Hematopoietic multipotent progenitor cell (in vitro differentiated cells): ENCODE results near the gene PTK7. TPM values are rescaled to one million over a fixed set of nuclear protein-coding genes. Genes with fewer than 3 reads are reported as not detected.
A peak's percentile ranks its signal among the peaks of the same experiment; 100 is the strongest.

Source experiments
- DNase-seq, 3 donors: peaks; one replicate each; pipeline ENCODE4 v3.0.0-alpha.2; 2011 to 2015; ENCODE audit warnings: low read depth in 2 of 3, low spot score in 2 of 3
- total RNA-seq: library from RNA; depleted of rRNA; stranded (reverse); fragments of >200 nt; gene quantifications from one replicate; pipeline ENCODE4 v1.2.3, GENCODE V29; 2012

The PTK7 gene
- total RNA-seq, 1 donor: 63.8 TPM

DNA sequence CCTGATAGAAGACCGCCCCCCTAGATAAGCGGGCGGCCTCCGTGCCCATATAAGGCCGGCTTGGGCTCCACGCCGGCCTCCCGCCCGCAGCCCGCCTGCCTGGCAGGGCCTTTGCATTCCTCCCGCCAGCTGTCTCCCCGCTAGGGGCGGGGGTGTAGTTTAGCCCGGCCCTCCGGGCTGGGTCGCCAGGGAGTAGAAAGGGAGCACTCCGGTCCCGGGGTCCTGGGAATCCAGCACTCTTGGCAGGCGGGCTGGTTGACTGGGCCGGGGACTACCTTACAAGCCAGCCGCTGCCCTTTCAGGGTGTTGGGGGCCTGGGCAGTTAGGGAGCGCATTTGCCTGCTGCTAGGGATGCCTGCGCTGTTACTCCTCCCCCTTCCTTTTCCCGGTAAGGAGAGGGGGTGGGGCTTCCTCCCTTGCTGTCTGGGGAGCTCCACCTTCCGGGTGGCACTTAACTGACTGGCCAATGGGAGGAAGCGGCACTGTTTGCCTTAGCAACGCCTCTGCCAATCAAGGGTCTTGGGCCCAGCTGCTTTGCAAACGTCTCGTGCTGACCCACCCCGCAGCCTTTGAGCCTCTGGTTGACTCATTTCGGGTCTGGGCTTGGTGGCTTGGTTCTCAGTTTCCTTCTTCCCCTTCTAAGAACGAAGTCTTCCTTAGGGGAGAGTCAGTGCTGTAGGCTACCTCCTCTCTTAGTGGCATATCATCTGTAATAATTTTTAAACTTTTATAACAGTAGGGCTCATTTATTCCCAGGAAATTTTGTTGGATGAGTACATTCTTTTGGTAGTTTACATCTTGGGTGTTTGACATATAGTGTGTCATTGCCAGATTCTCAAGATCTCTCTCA, 98.4 kb downstream of the PTK7 start:
- peak; percentile 79 to 98 (median 98) for DNase-seq

DNA sequence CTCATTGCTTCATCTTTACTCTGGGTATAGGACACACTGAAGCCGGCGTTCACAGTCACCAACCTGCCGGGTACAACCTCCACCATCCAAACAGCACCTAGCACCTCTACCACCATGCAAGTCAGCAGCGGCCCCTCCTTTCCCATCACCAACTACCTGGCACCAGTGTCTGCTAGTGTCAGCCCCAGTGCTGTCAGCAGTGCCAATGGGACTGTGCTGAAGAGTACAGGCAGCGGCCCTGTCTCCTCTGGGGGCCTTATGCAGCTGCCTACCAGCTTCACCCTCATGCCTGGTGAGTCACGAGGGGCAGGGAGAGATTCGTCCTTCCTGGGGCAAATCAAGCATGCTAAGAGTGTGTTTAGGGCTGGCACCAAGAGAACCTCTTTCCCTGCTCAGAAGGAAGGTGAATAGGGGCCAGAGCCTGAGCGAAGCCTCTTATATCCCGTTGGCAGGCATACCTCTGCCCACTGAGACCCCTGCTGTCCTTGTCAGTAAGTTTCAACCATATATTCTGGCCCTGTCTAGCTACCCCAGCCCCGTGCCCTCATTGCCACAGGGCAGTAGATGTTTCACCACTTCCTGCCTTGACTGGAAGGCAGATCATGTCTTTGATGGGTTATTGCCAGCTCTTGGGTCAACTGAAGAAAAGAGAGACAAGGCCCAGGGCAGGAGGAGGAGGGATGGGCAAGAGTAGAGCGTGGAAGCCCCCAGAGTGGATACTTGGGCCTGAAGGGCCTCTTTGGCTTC, 99.7 kb downstream of the PTK7 start:
- DNase-seq: no peak

DNA sequence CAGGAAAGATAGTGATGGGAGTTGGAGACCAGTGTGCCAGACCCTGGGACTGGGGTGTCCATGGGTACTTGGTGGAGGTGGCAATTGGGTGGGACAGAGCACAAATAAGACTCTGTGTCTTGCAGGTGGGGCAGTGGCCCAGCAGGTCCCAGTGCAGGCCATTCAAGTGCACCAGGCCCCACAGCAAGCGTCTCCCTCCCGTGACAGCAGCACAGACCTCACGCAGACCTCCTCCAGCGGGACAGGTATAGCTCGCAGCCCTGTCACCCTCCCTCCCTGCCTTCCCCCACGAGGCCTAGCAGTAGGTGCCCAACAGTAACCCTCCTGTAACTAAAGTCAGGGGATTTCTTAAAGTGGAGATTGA, 100.3 kb downstream of the PTK7 start:
- DNase-seq: no peak

DNA sequence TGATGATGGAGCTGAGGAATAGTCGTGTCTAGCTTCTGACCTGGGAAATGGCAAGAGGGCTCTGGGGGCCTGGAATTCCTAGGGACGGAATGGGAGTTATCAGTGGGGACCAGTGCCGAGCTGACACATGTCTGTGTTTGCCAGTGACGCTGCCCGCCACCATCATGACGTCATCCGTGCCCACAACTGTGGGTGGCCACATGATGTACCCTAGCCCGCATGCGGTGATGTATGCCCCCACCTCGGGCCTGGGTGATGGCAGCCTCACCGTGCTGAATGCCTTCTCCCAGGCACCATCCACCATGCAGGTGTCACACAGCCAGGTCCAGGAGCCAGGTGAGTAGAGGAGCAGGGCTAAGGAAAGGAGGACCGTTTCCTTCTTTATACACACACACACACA, 102.0 kb downstream of the PTK7 start:
- DNase-seq: no peak

DNA sequence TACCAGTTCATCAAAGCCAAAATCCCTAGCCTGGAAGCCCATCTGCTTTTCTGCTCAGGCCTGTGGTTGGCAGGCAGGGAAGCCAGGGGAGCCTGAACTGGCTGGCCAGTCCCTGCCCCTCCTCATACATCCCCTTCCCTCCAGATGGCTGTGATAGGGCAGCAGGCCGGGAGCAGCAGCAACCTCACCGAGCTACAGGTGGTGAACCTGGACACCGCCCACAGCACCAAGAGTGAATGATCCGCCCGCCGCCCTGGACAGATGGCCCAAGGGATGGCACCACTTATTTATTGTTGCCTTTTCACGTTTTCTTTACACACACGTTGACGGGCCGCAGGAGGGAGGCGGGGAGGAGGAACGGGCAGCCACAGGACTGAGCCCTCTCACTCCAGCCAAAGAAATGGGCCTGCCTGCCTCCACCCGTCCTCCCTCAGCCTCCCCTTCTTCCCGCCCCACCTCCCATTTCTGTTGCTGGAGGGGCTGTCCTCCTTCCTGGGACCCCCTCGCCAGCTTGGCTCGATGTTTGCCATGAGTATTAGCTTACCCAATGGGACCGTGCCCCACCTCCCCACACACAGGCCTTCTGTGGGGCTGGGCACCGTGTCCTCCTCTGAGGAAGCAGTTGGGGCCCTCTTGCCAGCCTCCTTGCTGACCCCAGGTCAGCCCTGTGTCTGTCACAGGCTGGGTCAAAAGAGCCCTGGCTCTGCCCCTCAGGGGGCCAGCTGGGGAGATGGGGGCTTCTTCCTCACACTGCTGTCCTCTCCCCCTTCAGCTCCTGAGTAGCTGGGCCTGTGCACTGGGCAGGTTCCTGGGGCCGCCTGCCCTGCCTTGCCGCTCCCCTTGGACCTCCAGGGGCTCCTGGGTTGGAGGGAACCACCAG, 103.1 kb downstream of the PTK7 start:
- no peak for DNase-seq

DNA sequence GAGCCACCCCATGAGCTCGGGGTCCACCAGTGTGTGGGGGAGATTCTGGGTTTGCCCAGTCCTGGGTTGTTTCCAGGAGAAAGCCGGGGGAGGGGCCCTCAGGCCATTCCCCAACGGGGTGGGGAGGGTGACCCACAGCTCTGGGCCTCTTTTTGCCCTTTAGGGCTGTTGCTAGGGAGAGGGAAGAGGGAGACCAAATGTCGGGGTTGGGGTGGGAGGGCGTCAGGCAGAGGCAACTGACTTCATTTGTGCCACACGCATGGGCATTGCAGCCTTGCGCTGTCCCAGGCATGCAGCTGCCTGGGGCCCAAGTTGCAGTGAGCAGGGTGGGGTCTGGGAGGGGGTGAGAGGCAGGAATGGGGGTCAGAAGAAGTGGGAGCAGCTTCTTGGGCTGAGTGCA, 103.9 kb downstream of the PTK7 start:
- no peak for DNase-seq

DNA sequence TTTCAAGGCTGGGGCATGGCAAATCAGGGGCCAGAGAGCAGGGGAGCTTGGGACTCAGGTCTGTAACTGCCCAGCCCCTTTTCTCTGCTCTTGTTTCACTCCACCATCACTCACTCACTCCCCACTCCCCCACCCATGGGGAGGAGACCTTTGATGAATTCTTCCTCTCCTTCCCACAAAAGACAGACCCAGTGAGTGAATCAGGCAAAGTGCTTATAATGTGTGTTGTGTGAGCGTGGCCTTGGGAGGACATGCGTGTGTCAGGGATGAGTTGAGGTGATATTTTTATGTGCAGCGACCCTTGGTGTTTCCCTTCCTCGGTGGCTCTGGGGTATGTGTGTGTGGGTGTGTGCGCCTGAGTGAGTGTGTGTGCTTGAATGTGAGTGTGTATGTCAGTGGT, 104.9 kb downstream of the PTK7 start:
- DNase-seq: no peak

DNA sequence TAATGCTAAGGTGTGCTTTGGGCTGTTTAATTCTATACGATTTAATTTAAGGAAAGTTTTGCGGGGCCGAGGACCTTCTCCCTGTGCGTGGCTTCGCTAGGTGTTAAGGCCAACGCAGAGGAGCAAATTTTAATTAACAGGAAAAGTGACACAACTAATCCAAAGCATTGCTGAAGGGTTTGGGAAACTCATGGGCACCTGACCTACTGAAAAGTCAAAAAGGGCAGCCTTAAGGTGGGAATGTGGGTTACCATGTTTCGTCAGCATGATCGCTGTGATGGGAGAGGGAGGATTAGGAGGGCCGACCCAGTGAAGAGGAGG, 105.5 kb downstream of the PTK7 start:
- peak in 1 of 3 donors; percentile 7 for DNase-seq

DNA sequence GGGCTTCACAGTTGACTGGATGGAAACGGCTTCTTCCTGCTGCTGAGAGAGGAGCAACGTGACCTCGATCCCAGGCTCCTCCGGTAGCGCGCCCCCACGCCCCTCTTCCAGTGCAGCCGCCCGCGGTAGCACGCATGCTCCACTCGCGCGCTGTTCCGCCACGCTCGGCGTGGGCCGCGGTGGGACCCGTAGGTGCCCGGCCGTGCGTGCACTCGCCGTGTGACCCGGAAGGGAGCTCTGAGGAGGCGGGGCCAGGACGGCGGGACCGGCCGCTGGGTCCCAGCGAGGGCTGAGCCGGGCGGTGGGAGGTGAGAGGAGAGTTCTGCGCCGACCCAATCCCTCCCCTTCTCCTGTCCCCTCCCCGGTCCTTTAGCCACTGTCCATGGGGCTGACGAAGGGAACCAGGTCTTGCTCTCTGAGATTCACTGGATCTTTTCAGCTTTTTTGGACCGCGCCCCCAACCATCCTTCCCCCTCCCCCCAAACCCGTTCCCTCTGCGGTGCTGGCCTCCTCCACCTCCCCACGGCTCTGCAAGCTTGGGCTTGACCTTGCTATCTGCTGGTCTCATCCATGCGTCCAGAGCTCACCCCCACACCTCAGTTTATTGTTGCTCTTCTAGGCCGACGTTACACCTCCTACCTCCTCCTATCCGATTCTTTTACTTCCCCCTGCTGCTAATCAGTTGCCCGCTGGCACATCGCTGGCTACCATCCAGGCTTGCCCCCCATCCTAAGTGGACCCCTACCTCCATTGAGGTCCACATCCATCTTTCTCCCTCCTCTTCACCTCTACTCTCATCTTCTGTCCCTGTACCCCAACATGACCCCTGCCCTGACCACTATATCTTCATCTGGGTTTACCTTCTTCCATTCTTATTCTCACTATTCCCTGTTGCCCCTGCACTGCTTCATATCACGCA, 106.1 kb downstream of the PTK7 start, which contains the start of gene CUL9:
Gene CUL9, plus strand, starts transcription at position 255 of the 919 bp plus-strand sequence. CDS start 2,115 bp downstream, outside the sequence.
- DNase-seq: peak; percentile 65 to 82 (median 77)

DNA sequence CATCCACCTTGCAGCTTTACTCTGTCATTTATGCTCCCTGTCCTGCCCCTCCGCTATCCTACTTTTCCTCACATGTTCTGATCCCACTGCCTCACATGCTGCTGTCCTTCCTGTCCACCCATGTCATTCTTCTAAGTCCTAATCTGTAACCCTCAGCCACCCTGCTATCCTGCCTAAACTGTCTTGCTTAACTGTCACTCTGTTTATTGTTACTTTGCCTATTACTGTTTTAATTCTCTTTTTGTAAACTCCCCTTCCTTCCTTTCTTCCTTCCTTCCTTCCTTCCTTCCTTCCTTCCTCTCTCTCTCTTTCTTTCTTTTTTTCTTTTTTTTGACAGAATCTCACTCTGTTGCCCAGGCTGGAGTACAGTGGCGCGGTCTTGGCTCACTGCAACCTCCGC, 107.3 kb downstream of the PTK7 start:
- no peak for DNase-seq

DNA sequence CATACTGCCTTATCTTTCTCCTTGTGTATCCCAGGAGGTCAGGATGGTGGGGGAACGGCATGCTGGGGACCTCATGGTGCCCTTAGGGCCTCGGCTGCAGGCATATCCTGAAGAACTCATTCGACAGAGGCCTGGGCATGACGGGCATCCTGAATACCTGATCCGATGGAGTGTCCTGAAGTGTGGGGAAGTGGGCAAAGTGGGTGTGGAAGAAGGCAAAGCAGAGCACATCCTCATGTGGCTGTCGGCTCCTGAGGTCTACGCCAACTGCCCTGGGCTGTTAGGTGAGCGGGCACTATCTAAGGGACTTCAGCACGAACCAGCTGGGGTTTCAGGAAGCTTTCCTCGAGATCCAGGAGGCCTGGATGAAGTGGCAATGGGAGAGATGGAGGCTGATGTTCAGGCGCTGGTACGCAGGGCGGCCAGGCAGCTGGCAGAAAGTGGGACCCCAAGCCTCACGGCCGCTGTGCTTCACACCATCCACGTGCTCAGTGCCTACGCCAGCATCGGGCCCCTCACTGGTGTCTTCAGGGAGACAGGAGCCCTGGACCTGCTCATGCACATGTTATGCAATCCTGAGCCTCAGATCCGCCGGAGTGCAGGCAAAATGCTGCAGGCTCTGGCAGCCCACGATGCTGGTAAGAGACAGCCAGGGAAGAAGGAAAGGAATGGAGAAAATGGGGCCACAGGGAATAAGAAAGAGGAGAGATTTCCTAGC, 108.3 kb downstream of the PTK7 start:
- DNase-seq: no peak

DNA sequence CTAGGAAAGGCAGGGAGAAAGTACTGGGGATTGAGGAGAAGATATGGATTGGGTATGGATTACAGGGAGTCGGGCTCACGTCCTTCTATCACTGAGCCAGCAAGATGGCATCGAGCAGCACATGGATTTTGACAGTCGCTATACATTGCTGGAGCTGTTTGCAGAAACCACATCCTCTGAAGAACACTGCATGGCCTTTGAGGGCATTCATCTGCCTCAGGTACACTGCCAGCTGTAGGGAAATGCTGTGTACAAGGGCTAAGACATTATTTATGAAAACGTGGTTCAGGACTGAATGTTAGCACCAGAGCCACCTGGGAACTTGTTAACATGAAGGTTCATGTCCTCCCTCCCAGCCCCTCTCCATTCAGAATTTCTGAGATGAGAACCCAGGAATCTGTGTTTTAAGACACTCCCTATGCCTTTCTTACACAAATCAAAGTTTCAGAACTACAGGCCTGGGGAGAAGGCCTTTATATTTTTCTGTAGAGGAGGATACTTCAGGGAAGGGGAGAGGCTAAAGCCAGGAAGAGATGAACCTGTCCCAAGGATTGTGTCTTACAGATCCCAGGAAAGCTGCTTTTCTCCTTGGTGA, 109.4 kb downstream of the PTK7 start:
- DNase-seq: no peak

DNA sequence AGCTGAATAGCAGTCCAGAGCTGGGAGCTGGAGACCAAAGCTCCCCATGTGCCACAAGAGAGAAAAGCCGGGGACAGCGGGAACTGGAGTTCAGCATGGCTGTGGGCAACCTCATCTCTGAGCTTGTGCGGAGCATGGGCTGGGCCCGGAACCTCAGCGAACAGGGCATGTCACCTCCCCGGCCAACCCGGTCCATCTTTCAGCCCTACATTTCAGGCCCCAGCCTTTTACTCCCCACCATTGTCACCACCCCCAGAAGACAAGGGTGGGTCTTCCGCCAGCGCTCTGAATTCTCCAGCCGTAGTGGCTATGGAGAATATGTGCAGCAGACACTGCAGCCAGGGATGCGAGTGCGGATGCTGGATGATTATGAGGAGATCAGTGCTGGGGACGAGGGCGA, 109.9 kb downstream of the PTK7 start:
- no peak for DNase-seq

DNA sequence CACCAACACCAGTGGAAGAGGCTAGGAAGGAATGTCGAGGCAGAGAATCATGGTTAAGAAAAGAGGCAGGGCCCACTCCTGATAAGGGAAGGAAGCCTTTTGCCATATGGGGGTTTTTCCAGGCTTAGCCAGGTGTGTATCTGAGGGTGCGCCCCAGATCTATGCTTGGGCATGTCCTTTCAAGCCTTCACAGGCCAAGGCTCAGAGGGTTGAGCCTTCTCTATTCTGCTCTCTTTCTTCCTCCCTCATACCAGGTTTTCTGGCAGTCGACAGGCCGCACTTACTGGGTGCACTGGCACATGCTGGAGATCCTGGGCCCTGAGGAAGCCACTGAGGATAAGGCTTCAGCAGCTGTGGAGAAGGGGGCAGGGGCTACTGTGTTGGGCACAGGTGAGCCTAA, 110.6 kb downstream of the PTK7 start:
- no peak for DNase-seq

DNA sequence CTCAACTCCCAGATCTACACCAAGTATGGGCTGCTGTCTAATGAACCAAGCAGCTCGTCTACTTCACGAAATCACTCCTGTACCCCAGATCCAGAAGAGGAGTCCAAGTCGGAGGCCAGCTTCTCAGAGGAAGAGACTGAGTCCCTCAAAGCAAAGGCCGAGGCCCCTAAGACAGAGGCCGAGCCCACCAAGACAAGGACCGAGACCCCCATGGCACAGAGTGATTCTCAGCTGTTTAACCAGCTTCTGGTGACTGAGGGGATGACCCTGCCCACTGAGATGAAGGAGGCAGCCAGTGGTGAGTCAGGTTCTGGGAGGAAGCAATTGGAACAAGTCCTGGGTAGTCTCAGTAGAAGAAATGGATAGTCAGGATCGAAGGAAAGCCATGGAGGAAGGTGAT, 111.7 kb downstream of the PTK7 start:
- DNase-seq: no peak

DNA sequence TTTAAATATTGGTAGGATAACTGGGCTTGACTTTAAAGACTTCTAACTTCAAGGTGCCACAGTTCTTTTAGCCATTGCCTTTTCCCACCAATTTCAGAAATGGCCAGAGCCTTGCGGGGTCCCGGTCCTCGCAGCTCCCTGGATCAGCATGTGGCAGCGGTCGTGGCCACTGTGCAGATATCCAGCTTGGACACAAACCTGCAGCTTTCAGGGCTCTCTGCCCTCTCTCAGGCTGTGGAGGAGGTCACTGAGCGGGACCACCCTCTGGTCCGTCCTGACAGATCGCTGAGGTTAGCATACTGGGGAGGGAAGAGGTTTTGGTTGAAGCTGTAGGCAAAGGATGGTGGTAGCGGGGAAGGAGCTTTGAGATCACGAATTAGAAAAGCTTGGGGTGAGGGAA, 112.3 kb downstream of the PTK7 start:
- no peak for DNase-seq

DNA sequence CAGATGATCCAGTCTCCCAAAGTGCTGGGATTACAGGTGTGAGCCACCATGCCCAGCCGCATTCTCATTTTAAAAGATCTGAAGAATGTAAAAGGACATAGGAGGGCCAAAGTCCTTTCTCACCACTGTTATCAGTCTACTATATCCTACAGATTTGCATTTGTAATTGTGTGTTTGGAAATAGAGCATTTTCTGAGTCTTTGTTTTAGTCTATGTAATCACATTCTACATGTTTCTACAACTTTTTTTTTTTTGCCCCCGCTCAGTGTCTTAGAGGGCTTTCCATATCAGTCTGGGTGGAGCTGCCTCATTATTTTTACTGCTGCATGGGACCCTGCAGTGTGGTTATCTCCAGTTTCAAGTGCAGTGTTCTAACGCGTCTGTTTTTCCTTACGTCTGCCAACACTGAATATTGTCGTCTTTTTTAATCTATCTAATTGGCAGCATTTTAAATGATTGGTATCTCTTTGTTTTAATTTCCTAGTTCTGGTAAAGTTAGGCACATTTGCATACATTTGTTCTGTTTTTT, 113.7 kb downstream of the PTK7 start:
- no peak for DNase-seq

DNA sequence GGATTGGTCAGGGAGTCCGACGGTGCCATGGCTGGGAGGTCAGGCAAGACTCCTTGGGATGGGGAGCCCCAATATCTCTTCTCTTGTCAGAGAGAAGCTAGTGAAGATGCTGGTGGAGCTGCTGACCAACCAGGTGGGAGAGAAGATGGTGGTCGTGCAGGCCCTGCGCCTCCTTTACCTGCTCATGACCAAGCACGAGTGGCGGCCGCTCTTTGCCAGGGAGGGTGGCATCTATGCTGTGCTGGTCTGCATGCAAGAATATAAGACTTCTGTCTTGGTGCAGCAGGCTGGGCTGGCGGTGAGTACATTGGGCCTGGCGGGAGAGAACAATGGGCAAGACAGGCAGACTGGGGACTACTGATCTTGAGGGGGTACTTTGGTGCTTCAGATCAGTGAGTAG, 116.8 kb downstream of the PTK7 start:
- no peak for DNase-seq

DNA sequence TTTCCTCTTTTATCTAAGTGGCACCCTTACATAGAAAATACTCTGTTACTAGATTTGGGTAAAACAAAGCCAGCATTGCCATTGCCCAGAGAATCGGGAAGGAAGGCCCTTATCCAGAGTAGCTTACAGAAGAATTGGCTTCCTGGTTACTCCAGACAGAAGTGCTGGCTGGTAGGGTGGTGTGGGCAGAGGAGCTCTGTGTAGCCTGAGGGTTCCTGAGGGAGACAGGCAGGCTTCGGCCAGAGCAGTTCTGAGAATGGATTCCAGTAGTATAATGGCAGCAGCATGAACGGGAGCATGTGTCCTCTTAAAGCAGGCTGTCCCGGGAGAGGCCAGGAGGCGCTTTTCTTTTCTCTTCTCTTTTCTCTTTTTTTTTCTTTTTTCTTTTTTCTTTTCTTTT, 117.8 kb downstream of the PTK7 start:
- DNase-seq: no peak
